CD14-positive monocyte (primary cell): ENCODE results near the gene SIM2. TPM values are rescaled to one million over a fixed set of nuclear protein-coding genes. Genes with fewer than 3 reads are reported as not detected.

ENCODE experiments used
- DNase-seq, 3 donors: peaks; one replicate each; pipeline ENCODE4 v3.0.0-alpha.2; 2011 to 2022
- H2AFZ ChIP-seq: 2 replicates; pipeline ENCODE4 v1.6.0; 2012; ENCODE audit warnings: mild to moderate bottlenecking, low read depth, low read length, inconsistent platforms; ENCODE audit not compliant: insufficient read depth, poor library complexity, severe bottlenecking
- H3K27ac ChIP-seq, 2 donors: 1 replicate in 1 of 2; 2 replicates in 1 of 2; pipeline ENCODE4 v1.5.1; 2012 to 2013; ENCODE audit warnings: low read length in 2 of 2, control low read depth in 1 of 2, inconsistent platforms in 1 of 2, low read depth in 1 of 2, mild to moderate bottlenecking in 1 of 2
- H3K27me3 ChIP-seq, 2 donors: one replicate each; pipeline versions ENCODE4 v1.6.0 to v1.6.1; 2011 to 2013; ENCODE audit warnings: low read length in 2 of 2; ENCODE audit not compliant: control insufficient read depth in 2 of 2, insufficient read depth in 2 of 2
- H3K36me3 ChIP-seq, 2 donors: replicated peaks in 1 of 2; 1 replicate in 1 of 2; 2 replicates in 1 of 2; pipeline versions ENCODE4 v1.5.1 to v1.6.1; 2012 to 2013; ENCODE audit warnings: low read length in 2 of 2, control low read depth in 1 of 2, inconsistent platforms in 1 of 2, mild to moderate bottlenecking in 1 of 2; ENCODE audit not compliant: insufficient read depth in 2 of 2, control insufficient read depth in 1 of 2
- H3K4me1 ChIP-seq, 2 donors: 1 replicate in 1 of 2; 2 replicates in 1 of 2; pipeline versions ENCODE4 v1.5.1 to v1.6.1; 2012 to 2013; ENCODE audit warnings: low read length in 2 of 2, control low read depth in 1 of 2, inconsistent platforms in 1 of 2, mild to moderate bottlenecking in 1 of 2, moderate library complexity in 1 of 2; ENCODE audit not compliant: insufficient read depth in 2 of 2, control insufficient read depth in 1 of 2
- H3K4me2 ChIP-seq: replicated peaks from 2 replicates; pipeline ENCODE3; 2012; ENCODE audit warnings: low read length, moderate library complexity, mild to moderate bottlenecking; ENCODE audit not compliant: poor library complexity, severe bottlenecking; ENCODE audit errors: extremely low read depth
- H3K4me3 ChIP-seq, 3 experiments: fragments of 200-600 bp in 1 of 3; sonication (generic) in 1 of 3; replicated peaks in 1 of 3; 1 replicate in 2 of 3; 2 replicates in 1 of 3; pipeline ENCODE4 v1.5.1; 2011 to 2013; ENCODE audit warnings: low read length in 3 of 3, mild to moderate bottlenecking in 3 of 3, control low read depth in 2 of 3, low read depth in 2 of 3, inconsistent platforms in 1 of 3, moderate library complexity in 1 of 3
- H3K79me2 ChIP-seq: 2 replicates; pipeline ENCODE4 v1.6.0; 2012; ENCODE audit warnings: mild to moderate bottlenecking, control low read depth, inconsistent platforms, low read length, moderate library complexity; ENCODE audit not compliant: insufficient read depth
- H3K9ac ChIP-seq: 2 replicates; pipeline ENCODE4 v1.6.0; 2017; ENCODE audit warnings: low read length, mild to moderate bottlenecking; ENCODE audit not compliant: insufficient read depth, poor library complexity, severe bottlenecking
- H3K9me3 ChIP-seq, 2 donors: replicated peaks in 1 of 2; 1 replicate in 1 of 2; 2 replicates in 1 of 2; pipeline versions ENCODE4 v1.5.1 to v1.6.1; 2012 to 2013; ENCODE audit warnings: low read length in 2 of 2, control low read depth in 1 of 2; ENCODE audit not compliant: control insufficient read depth in 1 of 2, insufficient read depth in 1 of 2
- H4K20me1 ChIP-seq: 2 replicates; pipeline ENCODE4 v1.6.0; 2012; ENCODE audit warnings: mild to moderate bottlenecking, low read length, control low read depth, moderate library complexity; ENCODE audit not compliant: insufficient read depth
- H3K27ac Mint-ChIP-seq, 7 donors: one replicate each; pipeline ENCODE4 v1.8.0; 2020; ENCODE audit warnings: mild to moderate bottlenecking in 7 of 7, mixed read lengths in 7 of 7, moderate library complexity in 6 of 7, inconsistent platforms in 2 of 7
- H3K27me3 Mint-ChIP-seq, 3 donors: one replicate each; pipeline ENCODE4 v1.8.0; 2021 to 2022; ENCODE audit warnings: low read depth in 3 of 3, mild to moderate bottlenecking in 3 of 3, mixed read lengths in 3 of 3, moderate library complexity in 3 of 3, inconsistent platforms in 1 of 3
- H3K36me3 Mint-ChIP-seq, 2 donors: one replicate each; pipeline ENCODE4 v1.8.0; 2020; ENCODE audit warnings: mixed read lengths in 2 of 2, inconsistent platforms in 1 of 2, mild to moderate bottlenecking in 1 of 2
- H3K4me1 Mint-ChIP-seq: one replicate; pipeline ENCODE4 v1.8.0; 2020; ENCODE audit warnings: mild to moderate bottlenecking, mixed read lengths
- H3K4me3 Mint-ChIP-seq, 2 donors: one replicate each; pipeline ENCODE4 v1.8.0; 2020; ENCODE audit warnings: mild to moderate bottlenecking in 2 of 2, mixed read lengths in 2 of 2, moderate library complexity in 1 of 2
- H3K9me3 Mint-ChIP-seq, 7 donors: one replicate each; pipeline ENCODE4 v1.8.0; 2020 to 2022; ENCODE audit warnings: mixed read lengths in 7 of 7, mild to moderate bottlenecking in 6 of 7, moderate library complexity in 6 of 7, inconsistent platforms in 2 of 7
- CTCF ChIP-seq: fragments of 200-600 bp; IDR thresholded peaks from one replicate; pipeline ENCODE4 v1.8.0; 2022; ENCODE audit warnings: antibody characterized with exemption, mild to moderate bottlenecking
- WGBS: methylation state at CpG from one replicate; pipeline ENCODE4 v1.1.5; 2013; ENCODE audit warnings: missing lambda C conversion rate; ENCODE audit not compliant: insufficient coverage; 5-methylcytosine and 5-hydroxymethylcytosine counted together
- intact Hi-C, 2 donors: fragments of 100-400 bp; cut with micrococcal nuclease; formaldehyde crosslinking; loops; one replicate each; pipeline versions ENCODE4 v1.15.0 to v1.15.1; 2023
- polyA plus RNA-seq, 3 donors: library from polyadenylated mRNA; depleted of rRNA in 1 of 3; unstranded in 2 of 3; stranded (reverse) in 1 of 3; fragments of 300-500 nt in 2 of 3; fragments of >200 nt in 1 of 3; fragmentation: Illumina TruSeq in 2 of 3; gene quantifications; 1 replicate in 2 of 3; 2 replicates in 1 of 3; pipeline ENCODE4 v1.2.3, GENCODE V29; 2012 to 2021

The SIM2 gene
- polyA plus RNA-seq, 3 donors = not detected

DNA sequence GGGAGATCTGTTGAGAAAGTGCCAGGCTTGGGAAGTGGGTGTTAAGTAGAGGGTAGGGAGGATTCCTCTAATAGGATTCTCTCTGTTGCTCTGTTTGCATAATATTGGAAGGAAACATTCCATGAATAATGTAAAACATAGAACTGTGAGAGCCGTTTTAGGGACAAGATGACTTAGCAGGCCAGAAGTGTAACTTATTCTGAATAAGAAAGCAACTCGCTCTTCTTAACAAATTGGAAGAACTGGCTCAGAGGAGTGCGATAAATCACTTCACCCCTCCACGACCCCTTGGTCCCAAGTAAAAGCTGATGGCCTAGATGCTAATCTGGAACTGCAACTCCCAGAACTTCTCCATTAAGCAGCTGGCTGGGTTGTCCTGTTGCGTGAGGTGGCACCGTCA, 19.1 kb downstream of the SIM2 start:
- H3K27ac Mint-ChIP-seq = no peak overlapping the region
- TF ChIP-seq CTCF = no peak
- WGBS = 84% methylated on average over 5 of the region's 6 CpGs
- H3K4me1 Mint-ChIP-seq = no peaks in the 10 kb centered on the region
- H3K9ac ChIP-seq = no peak overlapping the region
- intact Hi-C loops = no loop called here
- peaks cover 30 to 66% (median 41%) of the 10 kb centered on the region in 3 donors for H3K27me3 Mint-ChIP-seq
- H3K9me3 Mint-ChIP-seq = peaks cover 0 to 5% (median 0%) of the 10 kb centered on the region in 7 donors
- H3K4me3 ChIP-seq = no peak overlapping the region
- H3K36me3 ChIP-seq = no peaks in the 10 kb centered on the region
- H3K9me3 ChIP-seq = no peaks in the 10 kb centered on the region
- no peak for DNase-seq
- no peak overlapping the region for H3K4me2 ChIP-seq
- H3K27me3 ChIP-seq = peaks cover 32 to 54% of the 10 kb centered on the region in 2 donors
- H3K79me2 ChIP-seq = no peaks in the 10 kb centered on the region
- no peak overlapping the region for H2AFZ ChIP-seq
- H3K4me3 Mint-ChIP-seq = no peak overlapping the region
- H3K4me1 ChIP-seq = no peaks in the 10 kb centered on the region
- no peak overlapping the region for H3K27ac ChIP-seq
- H3K36me3 Mint-ChIP-seq = no peaks in the 10 kb centered on the region
- H4K20me1 ChIP-seq = no peaks in the 10 kb centered on the region

- Mint-ChIP-seq H3K4me1 (no peaks in the 10 kb centered on the region), H3K36me3 (no peaks in the 10 kb centered on the region), H3K27me3 (peaks cover 26 to 60% (median 34%) of the 10 kb centered on the region in 3 donors), H3K27ac (no peak overlapping the region), H3K9me3 (peaks cover 0 to 5% (median 0%) of the 10 kb centered on the region in 7 donors), H3K4me3 (no peak overlapping the region)
- H3K27me3 ChIP-seq = peaks cover 22 to 44% of the 10 kb centered on the region in 2 donors
- H3K4me2 ChIP-seq = no peak overlapping the region
- no peak for TF ChIP-seq CTCF
- H3K9ac ChIP-seq = no peak overlapping the region
- H4K20me1 ChIP-seq = no peaks in the 10 kb centered on the region
- H3K36me3 ChIP-seq = no peaks in the 10 kb centered on the region
- intact Hi-C loops = no loop called here
- no peak for DNase-seq
- no peak overlapping the region for H3K27ac ChIP-seq
- no peaks in the 10 kb centered on the region for H3K9me3 ChIP-seq
- H3K4me3 ChIP-seq = no peak overlapping the region
- no peak overlapping the region for H2AFZ ChIP-seq
- 86% methylated on average over 15 of the region's 18 CpGs for WGBS
- H3K79me2 ChIP-seq = no peaks in the 10 kb centered on the region
- H3K4me1 ChIP-seq = no peaks in the 10 kb centered on the region
These were observed 20.1 kb downstream of the SIM2 start for GRCh38 chr21:36718951-36719501.
